ENCODE data around the gene GRAP2. TPM values are rescaled to one million over a fixed set of nuclear protein-coding genes. Genes with fewer than 3 reads are reported as not detected.
A peak's percentile ranks its signal among the peaks of the same experiment; 100 is the strongest.

GRAP2 gene
- total RNA-seq, 1 experiment from 2014 or later, result not detected

GRCh38 chr22:39943337-39943736, 42.5 kb downstream of the GRAP2 start:
- no peak for ATAC-seq
- intact Hi-C loops (cut with micrococcal nuclease), result no loop called here
- BruUV-seq (replicated peaks), result no TSS peak

GRCh38 chr22:39943953-39944872, 43.3 kb downstream of the GRAP2 start:
- no peaks in the 10 kb centered on the region for H4K20me1 ChIP-seq (ENCODE audit: low read length)
- peaks cover 4% of the 10 kb centered on the region; the same call in 1 of the 2 replicates for H3K27me3 ChIP-seq (ENCODE audit: low read length)
- no peak overlapping the region for H2AFZ ChIP-seq (ENCODE audit: low read length)
- no peaks in the 10 kb centered on the region for H3K36me3 ChIP-seq (ENCODE audit: low read depth, low read length)
- no peaks in the 10 kb centered on the region for H3K4me1 ChIP-seq (ENCODE audit: insufficient read depth, low read length)
- H3K4me2 ChIP-seq (ENCODE audit: low read length), result no peak overlapping the region
- no peak overlapping the region for H3K27ac ChIP-seq (ENCODE audit: low read length)
- ChIA-PET CTCF (no interaction called here), POLR2A (ENCODE audit: unreplicated experiment) (no interaction called here)
- no TSS peak for BruUV-seq (replicated peaks)
- H3F3A ChIP-seq (ENCODE audit: low read length, unreplicated experiment), result no peaks in the 10 kb centered on the region
- H3K9ac ChIP-seq (ENCODE audit: low read length), result no peak overlapping the region
- no peaks in the 10 kb centered on the region for H3K79me2 ChIP-seq (ENCODE audit: low read length)
- intact Hi-C loops (cut with micrococcal nuclease), result no loop called here
- H3K9me3 ChIP-seq (ENCODE audit: low read length), result no peaks in the 10 kb centered on the region
- H3K4me3 ChIP-seq (ENCODE audit: low read length), result no peak overlapping the region
- H3K9me2 ChIP-seq (replicated peaks; ENCODE audit: low read length), result no peaks in the 10 kb centered on the region
- no peak for DNase-seq
- TF ChIP-seq EZH2phosphoT487 (IDR thresholded peaks at IDR 0.05; ENCODE audit: borderline replicate concordance, low read length), result no peak
- no peak for TF ChIP-seq EZH2 (IDR thresholded peaks at IDR 0.05; ENCODE audit: low read length, unreplicated experiment)
- no peak for TF ChIP-seq CTCF (conservative IDR thresholded peaks at IDR 0.05; ENCODE audit: low read depth, low read length)
- ATAC-seq, result no peak

More at GRCh38 chr22:39943337-39943736, 42.5 kb downstream of the GRAP2 start:
- Histone ChIP-seq H3K9me2 (replicated peaks; ENCODE audit: low read length) (no peaks in the 10 kb centered on the region), H3K36me3 (ENCODE audit: low read depth, low read length) (no peaks in the 10 kb centered on the region), H3K4me1 (ENCODE audit: insufficient read depth, low read length) (no peaks in the 10 kb centered on the region), H3K9me3 (ENCODE audit: low read length) (no peaks in the 10 kb centered on the region), H3K79me2 (ENCODE audit: low read length) (no peaks in the 10 kb centered on the region), H3F3A (ENCODE audit: low read length, unreplicated experiment) (no peaks in the 10 kb centered on the region), H3K27me3 (ENCODE audit: low read length) (peaks cover 4% of the 10 kb centered on the region; the same call in 1 of the 2 replicates), H3K27ac (ENCODE audit: low read length) (no peak overlapping the region), H3K4me2 (ENCODE audit: low read length) (no peak overlapping the region), H2AFZ (ENCODE audit: low read length) (no peak overlapping the region), H3K4me3 (ENCODE audit: low read length) (no peak overlapping the region), H3K9ac (ENCODE audit: low read length) (no peak overlapping the region), H4K20me1 (ENCODE audit: low read length) (no peaks in the 10 kb centered on the region)
- TF ChIP-seq EZH2 (IDR thresholded peaks at IDR 0.05; ENCODE audit: low read length, unreplicated experiment), result no peak
- no peak for TF ChIP-seq EZH2phosphoT487 (IDR thresholded peaks at IDR 0.05; ENCODE audit: borderline replicate concordance, low read length)
- TF ChIP-seq CTCF (conservative IDR thresholded peaks at IDR 0.05; ENCODE audit: low read depth, low read length), result peak; percentile 31; the same call in 1 of the 2 replicates
- peak; percentile 6 for DNase-seq
- POLR2A ChIA-PET (ENCODE audit: unreplicated experiment), result no interaction called here
- CTCF ChIA-PET, result no interaction called here

GRCh38 chr22:39946126-39946502, 45.2 kb downstream of the GRAP2 start:
- ATAC-seq (no peak), DNase-seq (no peak)
- no peak for TF ChIP-seq EZH2 (IDR thresholded peaks at IDR 0.05; ENCODE audit: low read length, unreplicated experiment)
- no peak for TF ChIP-seq CTCF (conservative IDR thresholded peaks at IDR 0.05; ENCODE audit: low read depth, low read length)
- no peak for TF ChIP-seq EZH2phosphoT487 (IDR thresholded peaks at IDR 0.05; ENCODE audit: borderline replicate concordance, low read length)
- Histone ChIP-seq H4K20me1 (ENCODE audit: low read length) (no peaks in the 10 kb centered on the region), H3K4me2 (ENCODE audit: low read length) (no peak overlapping the region), H3K9me2 (replicated peaks; ENCODE audit: low read length) (no peaks in the 10 kb centered on the region), H3F3A (ENCODE audit: low read length, unreplicated experiment) (no peaks in the 10 kb centered on the region), H3K9ac (ENCODE audit: low read length) (no peak overlapping the region), H2AFZ (ENCODE audit: low read length) (no peak overlapping the region), H3K79me2 (ENCODE audit: low read length) (no peaks in the 10 kb centered on the region), H3K9me3 (ENCODE audit: low read length) (no peaks in the 10 kb centered on the region), H3K4me1 (ENCODE audit: insufficient read depth, low read length) (no peaks in the 10 kb centered on the region), H3K4me3 (ENCODE audit: low read length) (no peak overlapping the region), H3K36me3 (ENCODE audit: low read depth, low read length) (no peaks in the 10 kb centered on the region), H3K27me3 (ENCODE audit: low read length) (peaks cover 4% of the 10 kb centered on the region; the same call in 1 of the 2 replicates), H3K27ac (ENCODE audit: low read length) (no peak overlapping the region)
- ChIA-PET POLR2A (ENCODE audit: unreplicated experiment) (no interaction called here), CTCF (no interaction called here)
- intact Hi-C loops (cut with micrococcal nuclease), result no loop called here
- no TSS peak for BruUV-seq (replicated peaks)

All from PC-3 (cell line).